ENCODE results near the gene ADSS2.

DNA sequence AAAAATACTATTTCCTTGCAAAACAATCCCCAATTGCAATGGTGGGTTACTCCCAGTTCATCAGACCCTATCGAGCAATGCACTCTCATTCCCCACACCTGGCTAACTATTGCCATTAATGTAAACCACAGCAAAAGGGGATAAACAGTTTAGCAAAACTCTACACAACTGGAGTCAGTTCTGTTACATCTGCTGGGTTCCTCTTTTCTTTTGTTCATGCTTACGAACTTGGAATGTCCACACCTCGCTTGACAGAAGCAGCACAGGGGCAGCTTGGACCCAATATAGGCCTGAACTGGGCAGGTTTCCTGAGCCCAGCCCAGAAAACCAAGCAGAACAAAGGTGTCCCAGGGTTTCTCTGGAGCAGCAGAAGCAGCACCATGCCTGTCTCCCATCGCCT, 57.4 kb downstream of the ADSS2 start:
- TF ChIP-seq, protein P1, sequence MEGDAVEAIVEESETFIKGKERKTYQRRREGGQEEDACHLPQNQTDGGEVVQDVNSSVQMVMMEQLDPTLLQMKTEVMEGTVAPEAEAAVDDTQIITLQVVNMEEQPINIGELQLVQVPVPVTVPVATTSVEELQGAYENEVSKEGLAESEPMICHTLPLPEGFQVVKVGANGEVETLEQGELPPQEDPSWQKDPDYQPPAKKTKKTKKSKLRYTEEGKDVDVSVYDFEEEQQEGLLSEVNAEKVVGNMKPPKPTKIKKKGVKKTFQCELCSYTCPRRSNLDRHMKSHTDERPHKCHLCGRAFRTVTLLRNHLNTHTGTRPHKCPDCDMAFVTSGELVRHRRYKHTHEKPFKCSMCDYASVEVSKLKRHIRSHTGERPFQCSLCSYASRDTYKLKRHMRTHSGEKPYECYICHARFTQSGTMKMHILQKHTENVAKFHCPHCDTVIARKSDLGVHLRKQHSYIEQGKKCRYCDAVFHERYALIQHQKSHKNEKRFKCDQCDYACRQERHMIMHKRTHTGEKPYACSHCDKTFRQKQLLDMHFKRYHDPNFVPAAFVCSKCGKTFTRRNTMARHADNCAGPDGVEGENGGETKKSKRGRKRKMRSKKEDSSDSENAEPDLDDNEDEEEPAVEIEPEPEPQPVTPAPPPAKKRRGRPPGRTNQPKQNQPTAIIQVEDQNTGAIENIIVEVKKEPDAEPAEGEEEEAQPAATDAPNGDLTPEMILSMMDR (conservative IDR thresholded peaks at IDR 0.05): no peak
- TF ChIP-seq EZH2 (IDR thresholded peaks at IDR 0.05; ENCODE audit: low read depth): no peak

Data from PC-9 (cell line).